Nephron (organoid): ENCODE measurements around the gene LRRC43.

Experiments
- H3K27ac Mint-ChIP-seq, 3 experiments: 2 replicates each; pipeline ENCODE4 v1.8.0; 2020; ENCODE audit warnings: mixed read lengths in 3 of 3, mild to moderate bottlenecking in 2 of 3, moderate library complexity in 1 of 3
- H3K27me3 Mint-ChIP-seq: 2 replicates; pipeline ENCODE4 v1.8.0; 2021; ENCODE audit warnings: low read depth, mild to moderate bottlenecking, moderate library complexity, mixed read lengths
- H3K36me3 Mint-ChIP-seq: 2 replicates; pipeline ENCODE4 v1.8.0; 2020; ENCODE audit warnings: low read depth, mixed read lengths
- H3K4me1 Mint-ChIP-seq: 2 replicates; pipeline ENCODE4 v1.8.0; 2020; ENCODE audit warnings: mixed read lengths
- H3K4me3 Mint-ChIP-seq, 3 experiments: 2 replicates each; pipeline ENCODE4 v1.8.0; 2020; ENCODE audit warnings: mild to moderate bottlenecking in 3 of 3, mixed read lengths in 3 of 3, moderate library complexity in 2 of 3
- H3K9me3 Mint-ChIP-seq: 2 replicates; pipeline ENCODE4 v1.8.0; 2020; ENCODE audit warnings: mixed read lengths
- TF ChIP-seq, protein P1 (sequence below), 3 experiments: fragments of 200-600 bp; sonication (generic); IDR thresholded peaks; one replicate each; pipeline ENCODE4 v1.5.0; 2021; ENCODE audit warnings: antibody characterized with exemption in 3 of 3; ENCODE audit not compliant: unreplicated experiment in 3 of 3

The LRRC43 gene

DNA sequence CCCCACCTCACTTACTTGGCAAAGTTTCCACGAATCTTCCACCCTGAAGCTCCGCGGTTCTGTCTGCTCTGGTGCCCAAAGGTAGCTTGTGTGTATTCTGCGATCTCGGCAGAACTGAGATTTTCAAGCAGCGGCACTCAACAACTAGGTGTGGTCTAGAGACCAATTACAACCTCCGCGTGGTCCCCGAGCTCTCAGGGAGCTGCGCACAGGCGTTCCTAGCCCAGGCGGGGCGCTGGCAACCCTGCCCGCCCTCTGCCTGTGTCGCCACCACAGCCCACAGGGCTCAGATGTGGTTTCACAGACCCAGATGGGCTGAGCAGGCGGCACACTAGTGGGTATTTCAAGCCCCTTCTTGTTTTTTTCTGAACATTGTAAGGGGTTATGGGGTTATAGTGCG, 44.4 kb downstream of the LRRC43 start:
- TF ChIP-seq, protein P1, sequence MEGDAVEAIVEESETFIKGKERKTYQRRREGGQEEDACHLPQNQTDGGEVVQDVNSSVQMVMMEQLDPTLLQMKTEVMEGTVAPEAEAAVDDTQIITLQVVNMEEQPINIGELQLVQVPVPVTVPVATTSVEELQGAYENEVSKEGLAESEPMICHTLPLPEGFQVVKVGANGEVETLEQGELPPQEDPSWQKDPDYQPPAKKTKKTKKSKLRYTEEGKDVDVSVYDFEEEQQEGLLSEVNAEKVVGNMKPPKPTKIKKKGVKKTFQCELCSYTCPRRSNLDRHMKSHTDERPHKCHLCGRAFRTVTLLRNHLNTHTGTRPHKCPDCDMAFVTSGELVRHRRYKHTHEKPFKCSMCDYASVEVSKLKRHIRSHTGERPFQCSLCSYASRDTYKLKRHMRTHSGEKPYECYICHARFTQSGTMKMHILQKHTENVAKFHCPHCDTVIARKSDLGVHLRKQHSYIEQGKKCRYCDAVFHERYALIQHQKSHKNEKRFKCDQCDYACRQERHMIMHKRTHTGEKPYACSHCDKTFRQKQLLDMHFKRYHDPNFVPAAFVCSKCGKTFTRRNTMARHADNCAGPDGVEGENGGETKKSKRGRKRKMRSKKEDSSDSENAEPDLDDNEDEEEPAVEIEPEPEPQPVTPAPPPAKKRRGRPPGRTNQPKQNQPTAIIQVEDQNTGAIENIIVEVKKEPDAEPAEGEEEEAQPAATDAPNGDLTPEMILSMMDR (IDR thresholded peaks at IDR 0.05; ENCODE audit: unreplicated experiment in 3 of 3) = no peak
- H3K36me3 Mint-ChIP-seq = peaks cover 35% of the 10 kb centered on the region
- H3K27ac Mint-ChIP-seq = peak overlapping the region in 1 of 3 experiments; percentile 48
- no peaks in the 10 kb centered on the region for H3K27me3 Mint-ChIP-seq
- H3K4me1 Mint-ChIP-seq = peaks cover 19% of the 10 kb centered on the region
- H3K9me3 Mint-ChIP-seq = no peaks in the 10 kb centered on the region
- peak overlapping the region; percentile 53 to 72 (median 64) for H3K4me3 Mint-ChIP-seq

DNA sequence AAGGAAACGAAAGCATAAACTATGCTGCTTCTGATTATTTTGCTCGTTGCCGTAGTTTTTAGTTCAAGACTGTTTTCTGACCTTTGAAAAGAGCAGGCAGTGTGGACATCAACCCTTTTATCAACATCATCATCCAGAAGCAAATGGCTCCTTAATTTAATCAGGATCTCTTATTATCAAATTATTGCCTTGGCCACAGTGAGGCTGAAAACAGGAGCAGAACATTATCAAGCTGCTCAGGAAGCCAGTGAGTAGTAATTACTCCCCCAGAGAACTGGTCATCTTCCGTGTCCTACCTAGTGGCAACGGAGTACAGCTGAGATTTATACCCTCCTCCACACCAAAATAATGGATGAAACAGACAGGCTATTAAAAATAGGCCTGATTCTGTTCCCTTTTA, 45.2 kb downstream of the LRRC43 start:
- H3K36me3 Mint-ChIP-seq = peaks cover 33% of the 10 kb centered on the region
- H3K27ac Mint-ChIP-seq = no peak overlapping the region
- TF ChIP-seq, protein P1 (IDR thresholded peaks at IDR 0.05; ENCODE audit: unreplicated experiment in 3 of 3) = no peak
- peak overlapping the region in 2 of 3 experiments; percentile 10 to 21 for H3K4me3 Mint-ChIP-seq
- H3K27me3 Mint-ChIP-seq = no peaks in the 10 kb centered on the region
- peaks cover 19% of the 10 kb centered on the region for H3K4me1 Mint-ChIP-seq
- no peaks in the 10 kb centered on the region for H3K9me3 Mint-ChIP-seq

DNA sequence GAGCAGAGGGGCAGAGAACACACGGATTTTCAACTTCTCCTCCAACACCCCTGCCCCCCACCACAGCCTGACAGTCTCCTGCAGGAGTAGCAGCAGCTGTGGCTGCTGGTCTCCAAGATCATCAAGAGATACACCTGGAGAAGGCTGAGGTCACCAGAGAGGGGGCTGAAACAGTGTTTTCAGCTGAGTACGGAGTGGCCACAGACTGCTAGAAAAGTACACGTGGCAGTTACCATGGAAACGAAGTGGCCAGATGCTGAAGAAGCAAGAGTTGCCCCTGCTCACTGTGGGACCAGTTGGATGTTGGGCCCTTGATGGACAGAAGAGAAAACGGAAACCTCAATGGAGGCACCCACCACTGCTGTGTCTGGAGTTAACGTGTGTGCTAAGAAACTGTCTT, 47.9 kb downstream of the LRRC43 start:
- Mint-ChIP-seq H3K4me1 (peaks cover 2% of the 10 kb centered on the region), H3K27me3 (no peaks in the 10 kb centered on the region), H3K9me3 (no peaks in the 10 kb centered on the region), H3K36me3 (peaks cover 29% of the 10 kb centered on the region), H3K4me3 (no peak overlapping the region), H3K27ac (no peak overlapping the region)
- TF ChIP-seq, protein P1 (IDR thresholded peaks at IDR 0.05; ENCODE audit: unreplicated experiment in 3 of 3) = no peak

DNA sequence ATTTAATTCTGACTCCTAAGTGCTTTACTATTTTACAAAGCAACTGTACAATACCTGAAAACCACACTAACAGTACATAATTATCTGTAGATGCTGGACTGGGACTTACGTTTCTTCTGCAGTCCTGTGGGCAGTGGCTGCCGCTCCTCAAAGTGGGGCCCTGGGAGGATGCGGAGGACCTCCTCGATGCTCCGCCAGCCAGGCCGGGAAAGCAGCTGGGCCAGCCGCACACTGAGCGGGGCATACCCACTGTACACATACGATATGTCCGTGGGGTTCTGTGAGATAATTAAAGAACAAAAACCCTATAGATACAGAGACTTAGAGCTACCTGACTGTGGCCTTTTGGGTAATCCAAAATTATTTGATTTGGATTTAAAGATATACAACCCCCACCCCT, 49.8 kb downstream of the LRRC43 start:
- H3K27ac Mint-ChIP-seq = no peak overlapping the region
- H3K4me1 Mint-ChIP-seq = no peaks in the 10 kb centered on the region
- no peaks in the 10 kb centered on the region for H3K27me3 Mint-ChIP-seq
- H3K4me3 Mint-ChIP-seq = no peak overlapping the region
- peaks cover 38% of the 10 kb centered on the region for H3K36me3 Mint-ChIP-seq
- H3K9me3 Mint-ChIP-seq = no peaks in the 10 kb centered on the region
- TF ChIP-seq, protein P1 (IDR thresholded peaks at IDR 0.05; ENCODE audit: unreplicated experiment in 3 of 3) = no peak

DNA sequence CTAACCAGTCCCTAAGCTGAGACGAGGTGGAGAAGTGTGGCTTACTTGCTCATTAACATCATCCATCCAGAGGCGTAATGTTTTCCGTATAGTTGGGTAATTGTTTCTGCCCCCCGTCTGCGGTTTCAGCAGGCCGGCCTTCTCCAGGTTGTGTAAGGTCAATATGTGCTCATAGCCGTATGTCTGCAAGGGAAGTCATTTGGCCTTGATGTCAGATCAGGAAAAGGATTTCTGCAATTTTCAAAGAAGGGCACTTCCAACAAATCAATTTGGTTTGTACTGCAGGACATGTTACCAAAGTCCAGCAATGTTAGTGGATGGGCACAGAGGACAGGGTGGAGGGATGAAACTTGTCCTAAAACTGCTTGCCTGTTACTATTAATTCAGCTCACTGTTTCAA, 52.8 kb downstream of the LRRC43 start:
- no peak overlapping the region for H3K27ac Mint-ChIP-seq
- H3K4me3 Mint-ChIP-seq = no peak overlapping the region
- no peaks in the 10 kb centered on the region for H3K9me3 Mint-ChIP-seq
- no peaks in the 10 kb centered on the region for H3K27me3 Mint-ChIP-seq
- TF ChIP-seq, protein P1 (IDR thresholded peaks at IDR 0.05; ENCODE audit: unreplicated experiment in 3 of 3) = no peak
- H3K4me1 Mint-ChIP-seq = no peaks in the 10 kb centered on the region
- peaks cover 57% of the 10 kb centered on the region for H3K36me3 Mint-ChIP-seq

DNA sequence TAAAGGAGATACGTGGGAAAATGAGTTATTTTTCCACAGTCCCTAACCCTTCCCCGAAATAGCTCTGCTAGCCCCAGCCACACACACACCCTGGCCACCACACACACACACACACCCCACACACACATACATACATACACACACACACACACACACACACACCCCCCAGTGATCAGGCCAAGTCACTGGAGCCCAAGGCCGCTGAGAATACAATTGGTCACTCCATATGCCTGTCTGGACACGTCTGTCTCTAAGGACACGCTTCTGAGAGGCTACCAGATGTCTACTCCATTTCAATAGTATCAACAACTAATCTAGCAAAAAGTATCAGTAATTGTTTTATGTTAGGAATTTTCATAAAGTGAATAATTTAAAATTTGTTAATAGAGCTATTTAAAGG, 55.9 kb downstream of the LRRC43 start:
- no peaks in the 10 kb centered on the region for H3K4me1 Mint-ChIP-seq

More for the DNA sequence above, 55.9 kb downstream of the LRRC43 start:
- H3K27ac Mint-ChIP-seq = no peak overlapping the region
- H3K36me3 Mint-ChIP-seq = peaks cover 56% of the 10 kb centered on the region
- H3K4me3 Mint-ChIP-seq = no peak overlapping the region
- no peaks in the 10 kb centered on the region for H3K9me3 Mint-ChIP-seq
- TF ChIP-seq, protein P1 (IDR thresholded peaks at IDR 0.05; ENCODE audit: unreplicated experiment in 3 of 3) = no peak
- H3K27me3 Mint-ChIP-seq = no peaks in the 10 kb centered on the region
